OCI-LY3 (cell line): ENCODE results near the gene LSP1.

Experiments
- H2AFZ ChIP-seq: fragments of 200-600, 300-600 bp; shearing (Covaris generic); 2 replicates; pipeline ENCODE4 v1.6.0; 2014; ENCODE audit warnings: antibody characterized with exemption, low read depth, low read length
- H3K27ac ChIP-seq: fragments of 200-600, 300-600 bp; sonication (generic); 2 replicates; pipeline ENCODE4 v1.5.1; 2014; ENCODE audit warnings: mild to moderate bottlenecking, low read length, moderate library complexity, mixed read lengths
- H3K27me3 ChIP-seq: fragments of 200-600, 300-600 bp; sonication (generic); 2 replicates; pipeline ENCODE4 v1.6.1; 2014; ENCODE audit warnings: low read depth, low read length, mixed read lengths
- H3K36me3 ChIP-seq: fragments of 200-600, 300-600 bp; sonication (generic); replicated peaks from 2 replicates; pipeline ENCODE3; 2014; ENCODE audit warnings: low read depth, low read length, mixed read lengths
- H3K4me1 ChIP-seq: fragments of 300-600, 200-600 bp; sonication (generic); 2 replicates; pipeline ENCODE4 v1.6.1; 2014; ENCODE audit warnings: low read length, mixed read lengths
- H3K4me2 ChIP-seq: fragments of 200-600, 300-600 bp; sonication (generic); 2 replicates; pipeline ENCODE4 v1.6.1; 2014; ENCODE audit warnings: low read length, mixed read lengths
- H3K4me3 ChIP-seq: fragments of 300-600, 200-600 bp; sonication (generic); 2 replicates; pipeline ENCODE4 v1.5.1; 2014; ENCODE audit warnings: antibody characterized with exemption, mild to moderate bottlenecking, low read length, moderate library complexity
- H3K79me2 ChIP-seq: fragments of 300-600, 200-600 bp; shearing (Covaris generic); 2 replicates; pipeline ENCODE4 v1.6.1; 2014; ENCODE audit warnings: mild to moderate bottlenecking, low read length, mixed read lengths
- H3K9ac ChIP-seq: fragments of 300-600, 200-600 bp; shearing (Covaris generic); 2 replicates; pipeline ENCODE4 v1.6.0; 2014; ENCODE audit warnings: mild to moderate bottlenecking, low read length, moderate library complexity
- H3K9me3 ChIP-seq: fragments of 200-600, 300-600 bp; shearing (Covaris generic); 2 replicates; pipeline ENCODE4 v1.6.1; 2014; ENCODE audit warnings: low read length, mixed read lengths; ENCODE audit not compliant: insufficient read depth
- H4K20me1 ChIP-seq: fragments of 200-600, 300-600 bp; sonication (generic); 2 replicates; pipeline ENCODE4 v1.6.1; 2016; ENCODE audit warnings: low read length, mixed read lengths; ENCODE audit not compliant: insufficient read depth
- CTCF ChIP-seq: fragments of 200-600, 300-600 bp; sonication (generic); IDR thresholded peaks from 2 replicates; pipeline ENCODE4 v1.5.1; 2014; ENCODE audit warnings: antibody characterized with exemption, low read length, low read depth
- EZH2phosphoT487 ChIP-seq: fragments of 200-600 bp; shearing (Covaris generic); IDR thresholded peaks from 2 replicates; pipeline ENCODE4 v1.6.1; 2018; ENCODE audit warnings: antibody characterized with exemption, mixed run types, low read depth

Gene LSP1

GRCh38 chr11:1830322-1831223 is 22.3 kb upstream of the LSP1 start:
- H4K20me1 ChIP-seq, result no peaks in the 10 kb centered on the region
- no peak overlapping the region for H2AFZ ChIP-seq
- H3K27me3 ChIP-seq, result peaks cover 62% of the 10 kb centered on the region
- H3K9me3 ChIP-seq, result no peaks in the 10 kb centered on the region
- no peak for TF ChIP-seq CTCF
- TF ChIP-seq EZH2phosphoT487, result no peak
- H3K4me1 ChIP-seq, result no peaks in the 10 kb centered on the region
- H3K9ac ChIP-seq, result no peak overlapping the region
- no peak overlapping the region for H3K4me3 ChIP-seq
- no peak overlapping the region for H3K4me2 ChIP-seq
- no peaks in the 10 kb centered on the region for H3K36me3 ChIP-seq
- no peaks in the 10 kb centered on the region for H3K79me2 ChIP-seq
- no peak overlapping the region for H3K27ac ChIP-seq

DNA sequence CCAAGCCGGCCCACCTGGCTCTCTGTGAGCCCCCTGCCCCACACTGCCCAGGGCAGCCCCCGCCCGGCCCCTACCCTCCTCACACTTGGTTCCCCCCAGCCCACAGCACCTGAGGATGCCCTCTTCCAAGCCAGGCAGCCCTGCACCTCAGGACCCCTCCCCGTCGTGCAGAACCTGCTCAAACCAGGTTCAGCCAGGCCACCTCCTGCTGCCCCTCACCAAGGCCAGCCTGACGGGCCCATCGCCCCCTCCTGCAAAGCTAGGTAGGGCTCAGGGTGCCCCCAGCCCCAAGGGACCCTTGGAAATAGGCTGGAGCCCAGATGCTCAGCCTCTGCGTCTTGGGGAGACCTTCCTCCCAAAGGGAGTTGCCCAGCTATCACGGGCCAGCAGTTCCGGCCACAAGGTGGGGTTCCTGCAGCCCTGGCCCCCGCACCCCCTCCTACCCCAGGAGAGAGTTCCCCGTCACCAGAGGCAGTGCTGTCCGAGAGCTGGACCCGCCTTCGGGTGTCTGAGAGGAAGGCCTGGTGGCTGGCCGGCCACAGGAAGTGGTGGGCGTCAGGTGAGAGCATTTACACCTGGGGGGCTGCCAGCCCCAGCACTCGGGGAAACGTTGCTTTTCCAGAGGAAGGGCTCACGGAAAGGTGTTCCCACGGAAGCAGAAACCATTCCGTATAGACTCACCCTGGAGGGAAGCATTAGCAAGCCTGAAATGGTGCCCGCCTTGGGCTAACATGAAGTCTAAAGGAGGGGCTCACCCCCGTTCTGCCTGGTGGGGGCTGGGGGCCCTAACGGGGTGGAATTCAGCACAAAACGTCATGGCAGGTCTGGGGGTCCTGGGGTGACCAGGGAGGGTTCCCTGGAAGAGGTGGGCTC is 21.3 kb upstream of the LSP1 start:
- Histone ChIP-seq H3K27ac (no peak overlapping the region), H3K4me1 (no peaks in the 10 kb centered on the region), H3K9me3 (no peaks in the 10 kb centered on the region), H3K4me3 (no peak overlapping the region), H3K4me2 (no peak overlapping the region), H3K9ac (no peak overlapping the region), H4K20me1 (no peaks in the 10 kb centered on the region), H3K79me2 (no peaks in the 10 kb centered on the region), H3K27me3 (peaks cover 71% of the 10 kb centered on the region), H3K36me3 (no peaks in the 10 kb centered on the region), H2AFZ (no peak overlapping the region)
- TF ChIP-seq CTCF, result no peak
- no peak for TF ChIP-seq EZH2phosphoT487

DNA sequence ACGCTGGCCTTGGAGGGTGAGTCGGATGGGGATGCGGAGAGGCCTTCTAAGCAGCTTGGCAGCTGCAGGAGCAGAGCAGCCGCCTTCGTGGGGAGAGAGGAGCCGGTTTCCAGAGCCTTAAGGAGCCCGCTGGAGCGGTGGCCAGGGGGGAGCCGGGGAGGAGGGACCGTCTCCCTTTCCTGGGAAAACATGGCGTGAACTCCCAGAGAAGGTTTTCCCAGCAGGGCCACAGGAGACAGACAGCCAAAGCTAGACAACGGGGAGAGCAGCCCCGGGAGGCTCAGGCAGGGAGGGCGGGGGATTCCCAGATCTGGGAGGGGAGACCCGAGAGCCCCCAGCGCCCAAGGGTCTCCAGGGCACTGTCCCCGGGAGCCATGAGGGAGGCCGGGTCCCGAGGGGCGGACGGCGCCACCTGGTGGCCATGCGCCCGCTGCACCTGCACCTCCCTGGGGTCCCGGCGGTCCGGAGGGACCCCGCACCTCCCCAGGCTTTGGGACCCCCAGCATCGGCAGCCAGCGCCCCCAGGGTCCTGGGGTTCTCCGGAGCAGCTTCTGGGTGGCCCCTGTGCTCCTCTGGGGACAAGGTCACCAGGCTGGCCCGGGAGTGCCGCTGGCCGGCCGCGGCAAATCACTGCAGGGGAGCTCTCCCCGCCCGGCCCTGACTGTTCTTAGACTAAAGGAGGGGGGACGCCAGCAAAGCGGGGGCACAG is 20.5 kb upstream of the LSP1 start:
- Histone ChIP-seq H4K20me1 (no peaks in the 10 kb centered on the region), H3K36me3 (no peaks in the 10 kb centered on the region), H3K27me3 (peaks cover 73% of the 10 kb centered on the region), H3K4me3 (no peak overlapping the region), H3K4me1 (no peaks in the 10 kb centered on the region), H3K9ac (no peak overlapping the region), H3K9me3 (no peaks in the 10 kb centered on the region), H2AFZ (no peak overlapping the region), H3K4me2 (no peak overlapping the region), H3K27ac (no peak overlapping the region), H3K79me2 (no peaks in the 10 kb centered on the region)
- TF ChIP-seq EZH2phosphoT487, result no peak
- TF ChIP-seq CTCF, result peak; percentile 89

DNA sequence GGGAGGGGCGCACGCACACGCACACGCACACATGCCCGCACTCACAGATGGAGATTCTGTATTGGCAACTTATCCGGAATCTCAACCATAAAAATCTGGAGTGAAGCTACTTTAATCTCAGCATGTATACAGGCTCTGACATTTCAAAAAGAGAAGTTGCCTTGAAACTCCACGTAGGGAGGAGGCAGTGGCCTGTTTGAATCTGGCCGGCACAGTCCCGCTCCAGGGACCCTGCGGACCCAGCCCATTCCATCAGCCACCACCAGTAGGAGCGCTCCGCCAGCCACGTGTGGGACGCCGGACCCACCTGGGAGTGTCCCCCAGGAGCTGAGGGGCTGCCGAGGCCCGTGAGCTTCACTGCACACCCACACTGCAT is 20.0 kb upstream of the LSP1 start:
- TF ChIP-seq CTCF (no peak), EZH2phosphoT487 (no peak)
- H3K4me1 ChIP-seq, result peaks cover 1% of the 10 kb centered on the region
- no peaks in the 10 kb centered on the region for H3K79me2 ChIP-seq
- peaks cover 68% of the 10 kb centered on the region for H3K27me3 ChIP-seq
- no peaks in the 10 kb centered on the region for H3K9me3 ChIP-seq
- H3K27ac ChIP-seq, result no peak overlapping the region
- H3K9ac ChIP-seq, result no peak overlapping the region
- H4K20me1 ChIP-seq, result no peaks in the 10 kb centered on the region
- H3K4me2 ChIP-seq, result no peak overlapping the region
- no peak overlapping the region for H2AFZ ChIP-seq
- H3K36me3 ChIP-seq, result no peaks in the 10 kb centered on the region
- H3K4me3 ChIP-seq, result no peak overlapping the region
